Pericardium fibroblast (primary cell): Measurements from ENCODE around the gene GPR3. TPM values are rescaled to one million over a fixed set of nuclear protein-coding genes. Genes with fewer than 3 reads are reported as not detected.

Experiments
- total RNA-seq: library from RNA; depleted of rRNA; stranded (reverse); fragments of >200 nt; gene quantifications from 2 replicates; pipeline ENCODE4 v1.2.3, GENCODE V29; 2015

GPR3 gene, protein sequence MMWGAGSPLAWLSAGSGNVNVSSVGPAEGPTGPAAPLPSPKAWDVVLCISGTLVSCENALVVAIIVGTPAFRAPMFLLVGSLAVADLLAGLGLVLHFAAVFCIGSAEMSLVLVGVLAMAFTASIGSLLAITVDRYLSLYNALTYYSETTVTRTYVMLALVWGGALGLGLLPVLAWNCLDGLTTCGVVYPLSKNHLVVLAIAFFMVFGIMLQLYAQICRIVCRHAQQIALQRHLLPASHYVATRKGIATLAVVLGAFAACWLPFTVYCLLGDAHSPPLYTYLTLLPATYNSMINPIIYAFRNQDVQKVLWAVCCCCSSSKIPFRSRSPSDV
- 0.35 and 1.3 TPM in 2 replicates for total RNA-seq

DNA sequence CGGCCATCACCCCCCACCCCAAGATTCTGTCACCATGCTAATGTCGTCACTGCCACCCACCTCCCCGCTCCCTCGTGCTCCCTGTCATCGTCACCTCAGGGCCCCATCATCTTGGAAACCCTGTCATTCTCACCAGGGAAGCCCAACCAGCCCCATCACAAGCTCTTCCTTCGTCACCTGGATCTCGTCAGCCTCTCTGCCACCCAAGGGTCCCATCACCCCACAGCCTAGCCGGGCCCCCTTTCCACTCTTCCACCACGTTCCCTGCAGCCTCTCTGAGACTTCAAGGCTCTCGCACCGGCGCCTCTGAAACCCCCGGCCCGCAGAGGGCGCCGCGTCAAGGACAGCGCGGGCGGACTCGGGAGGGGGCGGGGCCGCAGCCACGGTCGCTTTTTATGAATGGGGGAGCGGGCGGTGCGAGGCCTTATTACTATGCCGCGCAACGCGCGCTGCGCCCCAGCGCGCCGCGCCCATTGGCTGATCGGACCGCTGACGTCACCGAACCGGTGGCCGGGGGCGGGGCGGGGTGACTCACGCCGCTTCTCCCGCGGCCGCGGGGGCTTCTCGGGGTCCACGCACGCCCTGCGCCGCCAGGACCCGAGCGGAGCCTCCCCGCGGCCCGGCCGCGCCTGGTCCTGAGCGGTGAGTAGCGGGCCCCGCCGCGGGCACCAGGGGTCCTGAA, at the start of gene GPR3:
TSS of gene GPR3 (plus strand) at position 527 of the 682 bp plus-strand sequence. CDS start 1,177 bp downstream, outside the sequence.

DNA sequence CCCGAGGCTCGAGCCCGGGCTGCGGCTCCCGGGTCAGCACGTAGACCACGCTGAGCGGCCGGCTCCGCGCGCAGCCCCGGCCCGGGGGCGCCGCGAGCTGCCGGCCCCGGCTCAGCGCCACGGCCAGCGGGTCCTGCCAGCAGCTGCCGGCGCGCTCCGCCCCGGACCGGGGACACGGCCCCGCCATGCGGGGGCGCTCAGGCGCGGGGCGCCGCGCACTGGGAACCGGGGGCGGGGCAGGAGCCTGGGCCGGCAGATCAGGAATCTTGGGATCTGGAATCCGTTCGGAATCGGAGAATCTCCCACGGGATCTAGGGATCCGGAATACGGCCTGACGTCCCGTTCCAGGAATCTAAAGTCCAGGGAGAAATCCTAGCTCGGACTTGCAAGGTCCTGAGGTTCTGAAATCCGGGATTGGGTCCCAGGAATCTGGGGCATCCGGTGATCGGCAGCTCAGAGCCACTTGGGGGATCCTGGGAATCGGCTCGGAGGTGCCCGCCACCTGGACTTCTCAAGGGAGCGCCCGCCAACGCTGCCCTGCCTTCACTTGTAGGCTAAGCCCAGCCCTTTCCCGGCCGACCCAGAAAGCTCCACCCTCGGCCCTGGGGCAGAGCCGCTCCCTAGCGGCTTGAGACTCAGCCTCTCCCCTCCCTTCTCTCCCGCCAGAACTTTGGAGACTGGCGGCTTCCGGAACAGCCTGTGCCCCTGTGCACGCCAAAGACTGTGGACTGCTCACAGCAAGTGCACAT, 25.8 kb upstream of the GPR3 start, which contains the start of gene MAP3K6:
TSS of gene MAP3K6 (minus strand) at position 551 of the 749 bp plus-strand sequence. CDS start at position 187, 364 bp downstream.

DNA sequence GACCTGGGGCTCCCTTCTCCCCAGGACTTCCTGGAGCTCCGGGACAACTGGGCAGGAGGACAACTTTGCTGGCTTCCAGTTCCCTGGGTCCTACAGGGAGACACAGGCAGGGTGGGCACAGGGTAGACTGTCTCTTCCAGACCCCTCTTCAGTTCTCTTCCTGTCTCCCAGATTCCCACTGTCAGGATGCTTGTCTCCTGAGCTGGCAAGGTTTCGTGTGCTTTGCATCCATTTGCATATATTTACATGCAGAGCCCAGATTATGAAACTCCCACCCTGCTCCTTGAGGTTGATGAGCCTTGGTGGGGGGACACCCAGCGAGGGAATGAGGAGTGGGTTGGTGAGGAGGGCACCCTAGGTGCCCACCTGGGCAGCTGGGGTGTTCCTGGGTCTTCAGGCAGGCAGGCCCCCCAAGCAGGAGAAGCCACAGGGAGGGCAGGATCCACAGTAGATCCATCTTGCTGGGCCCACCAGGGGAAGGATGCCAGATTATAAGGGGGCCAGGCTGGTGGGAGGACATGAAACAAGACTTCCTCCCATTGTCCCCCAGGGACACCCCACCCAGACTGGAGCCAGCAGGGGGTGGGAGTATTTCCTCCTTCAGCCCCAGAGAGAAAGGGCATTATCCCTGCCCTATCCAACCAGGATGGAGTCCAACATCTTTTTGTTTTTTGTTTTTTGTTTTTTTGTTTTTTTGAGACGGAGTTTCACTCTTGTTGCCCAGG, 17.9 kb upstream of the GPR3 start, which contains the start of gene FCN3:
TSS of gene FCN3 (minus strand) at position 463 of the 725 bp plus-strand sequence. CDS start at position 457, 6 bp downstream.

GRCh38 chr1:27383039-27383605, 9.3 kb upstream of the GPR3 start, which contains the start of gene CD164L2:
TSS of gene CD164L2 (minus strand) at chr1:27383333. CDS start at chr1:27383239, 94 bp downstream.

Other genes starting within 250 kb of the GPR3 start
- 12.7 and 15.7 TPM in 2 replicates for gene SLC9A1, start 237.5 kb upstream of the GPR3 start, total RNA-seq
- 21.5 and 30.3 TPM in 2 replicates for gene WDTC1, start 158.0 kb upstream of the GPR3 start, total RNA-seq
- 28.4 and 30.9 TPM in 2 replicates for gene TMEM222, start 70.5 kb upstream of the GPR3 start, total RNA-seq
- gene SYTL1, start 50.6 kb upstream of the GPR3 start, total RNA-seq, result 0.34 and 1.3 TPM in 2 replicates
- gene MAP3K6, start 25.7 kb upstream of the GPR3 start, total RNA-seq, result 29.6 and 33.1 TPM in 2 replicates
- 0.12 TPM in 1 of 2 replicates, not detected in the other for gene FCN3, start 17.8 kb upstream of the GPR3 start, total RNA-seq
- gene CD164L2, start 9.3 kb upstream of the GPR3 start, total RNA-seq, result not detected in 2 replicates
- gene WASF2, start 97.5 kb downstream of the GPR3 start, total RNA-seq, result 32.1 and 38.0 TPM in 2 replicates
- 19.3 and 22.0 TPM in 2 replicates for gene AHDC1, start 211.5 kb downstream of the GPR3 start, total RNA-seq
- gene FGR, start 242.6 kb downstream of the GPR3 start, total RNA-seq, result not detected in 2 replicates